Activated T-helper 1 cell treated with Interleukin-2 at 50 U/mL for 16 hours (primary cell): Measurements from ENCODE around the gene WDR74.
"Not testable (repeated sequence)": the region's sequence is repeated elsewhere in the genome, so short reads cannot be mapped to it uniquely, and the experiment has no call there.

Experiments
- DNase-seq: peaks from one replicate; pipeline ENCODE4 v3.0.0-alpha.2; 2020; ENCODE audit warnings: low read depth

The WDR74 gene

DNA sequence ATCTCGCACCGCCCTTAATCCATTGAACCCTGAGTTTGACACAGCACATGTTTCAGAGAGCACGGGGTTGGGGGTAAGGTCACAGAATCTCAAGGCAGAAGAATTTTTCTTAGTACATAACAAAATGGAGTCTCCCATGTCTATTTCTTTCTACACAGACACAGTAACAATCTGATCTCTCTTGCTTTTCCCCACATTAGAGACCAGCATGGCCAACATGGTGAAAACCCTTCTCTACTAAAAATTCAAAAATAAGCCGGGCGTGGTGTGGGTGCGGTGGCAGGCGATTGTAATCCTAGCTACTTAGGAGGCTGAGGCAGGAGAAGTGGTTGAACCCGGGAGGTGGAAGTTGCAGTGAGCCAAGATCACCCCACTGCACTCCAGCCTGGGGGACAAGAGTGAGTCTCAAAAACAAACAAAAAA is 19.9 kb upstream of the WDR74 start:
- not testable (repeated sequence) for DNase-seq

DNA sequence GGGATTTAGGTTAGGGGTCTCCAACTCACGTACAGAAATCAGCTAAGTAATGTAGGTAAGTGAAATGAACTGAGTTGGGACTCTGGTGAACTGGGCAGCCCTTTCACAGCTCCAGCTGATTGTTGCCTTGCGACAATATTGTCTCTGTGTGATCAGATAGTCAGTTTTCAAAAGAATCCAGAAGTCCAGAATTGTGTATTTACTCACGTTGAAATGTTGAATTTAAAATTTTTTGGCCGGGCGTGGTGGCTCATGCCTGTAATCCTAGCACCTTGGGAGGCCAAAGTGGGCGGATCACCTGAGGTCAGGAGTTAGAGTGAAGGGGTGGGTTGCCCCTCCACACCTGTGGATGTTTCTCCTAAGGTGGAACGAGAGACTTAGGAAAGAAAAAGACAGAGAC is 18.8 kb upstream of the WDR74 start:
- no peak for DNase-seq

DNA sequence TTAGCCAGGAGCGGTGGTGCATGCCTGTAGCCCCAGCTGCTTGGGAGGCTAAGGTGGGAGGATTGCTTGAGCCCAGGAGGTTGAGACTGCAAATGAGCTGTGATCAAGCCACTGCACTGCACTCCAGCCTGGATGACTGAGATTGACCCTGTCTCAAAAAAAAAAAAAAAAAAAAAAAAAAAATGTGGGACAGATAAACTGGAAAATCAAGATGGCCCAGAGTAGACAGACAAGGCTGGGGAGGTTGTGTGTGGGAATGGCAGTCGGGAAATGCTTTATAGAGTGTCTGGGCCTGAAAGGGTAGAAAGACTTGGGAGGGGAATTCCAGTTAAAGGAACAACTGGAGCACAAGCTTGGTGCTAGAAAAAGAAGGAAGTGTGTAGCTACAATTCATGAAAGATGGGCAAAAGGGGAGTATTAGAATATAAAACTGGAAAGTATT is 18.2 kb upstream of the WDR74 start:
- no peak for DNase-seq

DNA sequence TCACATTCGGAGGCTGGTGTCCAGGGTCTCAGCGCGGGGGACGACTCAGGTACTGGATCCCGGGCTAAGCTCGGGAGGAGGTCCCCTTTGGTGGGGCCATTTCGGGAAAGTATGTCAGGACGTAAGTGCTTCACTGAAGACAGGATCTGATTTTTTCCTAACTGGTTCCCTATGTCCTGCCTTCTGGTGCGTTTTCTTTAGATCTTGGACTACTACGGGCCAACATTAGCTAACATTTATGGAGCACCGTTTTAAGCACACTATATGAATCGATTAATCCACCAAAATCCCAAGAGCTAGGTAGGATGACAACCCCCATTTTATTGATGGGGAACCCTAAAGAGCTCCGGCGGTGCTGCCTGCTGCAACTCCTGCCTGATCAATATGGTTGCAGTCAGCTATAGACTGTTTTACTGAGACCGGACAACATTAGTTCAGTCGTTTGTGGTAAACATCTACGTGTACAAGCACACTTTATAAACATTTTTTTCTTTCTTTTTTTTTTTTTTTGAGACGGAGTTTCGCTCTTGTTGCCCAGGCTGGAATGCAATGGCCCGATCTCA is 17.0 kb upstream of the WDR74 start:
- no peak for DNase-seq

DNA sequence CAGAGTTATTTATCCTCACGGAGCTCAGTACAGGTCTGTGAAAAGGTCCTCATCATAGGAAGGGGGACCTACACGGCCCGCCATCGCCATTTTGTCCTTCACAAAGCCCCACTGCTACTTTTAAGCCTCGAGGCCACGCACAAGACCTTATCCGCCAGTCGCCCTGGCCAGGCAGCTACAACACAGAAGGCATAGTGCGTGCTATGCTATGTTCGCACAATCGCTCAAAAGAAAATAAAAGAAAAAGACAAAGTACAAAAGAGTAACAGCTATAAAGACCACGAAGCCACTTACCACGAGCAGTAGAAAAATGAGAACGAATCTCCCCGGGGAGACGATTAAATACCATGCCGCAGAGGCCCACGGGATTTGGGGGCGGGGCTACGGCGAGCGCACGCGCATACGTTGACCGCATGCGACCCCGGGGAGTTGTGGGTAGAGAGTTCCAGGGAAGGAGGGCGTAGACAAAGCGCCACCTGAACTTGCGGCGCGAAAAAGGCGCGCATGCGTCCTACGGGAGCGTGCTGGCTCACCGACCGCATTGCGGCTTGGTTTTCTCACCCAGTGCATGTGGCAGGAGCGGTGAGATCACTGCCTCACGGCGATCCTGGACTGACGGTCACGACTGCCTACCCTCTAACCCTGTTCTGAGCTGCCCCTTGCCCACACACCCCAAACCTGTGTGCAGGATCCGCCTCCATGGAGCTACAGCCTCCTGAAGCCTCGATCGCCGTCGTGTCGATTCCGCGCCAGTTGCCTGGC is 16.4 kb upstream of the WDR74 start:
- DNase-seq: peak; percentile 97

DNA sequence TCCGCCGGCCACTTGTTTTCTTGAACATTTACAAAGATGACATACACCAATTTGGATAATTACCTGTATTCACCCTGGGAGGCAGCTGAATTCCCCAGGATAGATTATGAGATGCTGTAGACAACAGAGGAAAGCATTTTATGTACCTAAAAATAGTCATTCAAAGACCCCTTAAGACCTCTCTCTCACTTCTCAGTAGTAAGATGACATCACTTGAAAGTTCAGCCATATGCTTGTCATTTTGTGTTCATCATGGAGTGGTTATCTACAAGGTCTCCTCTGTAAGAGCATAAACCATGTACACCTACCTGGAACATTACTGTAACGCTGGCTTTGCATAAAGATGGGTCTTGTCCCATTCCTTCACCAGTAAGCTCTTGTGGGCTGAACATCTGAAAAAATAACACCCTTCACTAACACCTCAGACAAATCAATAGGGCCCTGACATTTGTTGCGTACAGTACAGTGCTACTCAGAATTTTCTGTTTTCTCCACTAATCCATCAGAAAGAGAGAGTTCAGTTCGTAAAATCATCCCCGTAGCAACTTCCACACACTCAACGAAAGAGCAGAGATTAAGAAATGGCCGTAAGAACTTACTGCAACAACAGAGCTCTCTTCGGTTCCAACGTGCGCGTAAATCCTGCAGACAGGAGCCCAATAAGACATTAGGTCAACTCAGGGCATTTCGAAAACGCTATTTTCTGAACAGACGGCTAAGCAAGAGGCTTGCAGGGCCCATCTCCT is 15.6 kb upstream of the WDR74 start:
- DNase-seq: no peak

DNA sequence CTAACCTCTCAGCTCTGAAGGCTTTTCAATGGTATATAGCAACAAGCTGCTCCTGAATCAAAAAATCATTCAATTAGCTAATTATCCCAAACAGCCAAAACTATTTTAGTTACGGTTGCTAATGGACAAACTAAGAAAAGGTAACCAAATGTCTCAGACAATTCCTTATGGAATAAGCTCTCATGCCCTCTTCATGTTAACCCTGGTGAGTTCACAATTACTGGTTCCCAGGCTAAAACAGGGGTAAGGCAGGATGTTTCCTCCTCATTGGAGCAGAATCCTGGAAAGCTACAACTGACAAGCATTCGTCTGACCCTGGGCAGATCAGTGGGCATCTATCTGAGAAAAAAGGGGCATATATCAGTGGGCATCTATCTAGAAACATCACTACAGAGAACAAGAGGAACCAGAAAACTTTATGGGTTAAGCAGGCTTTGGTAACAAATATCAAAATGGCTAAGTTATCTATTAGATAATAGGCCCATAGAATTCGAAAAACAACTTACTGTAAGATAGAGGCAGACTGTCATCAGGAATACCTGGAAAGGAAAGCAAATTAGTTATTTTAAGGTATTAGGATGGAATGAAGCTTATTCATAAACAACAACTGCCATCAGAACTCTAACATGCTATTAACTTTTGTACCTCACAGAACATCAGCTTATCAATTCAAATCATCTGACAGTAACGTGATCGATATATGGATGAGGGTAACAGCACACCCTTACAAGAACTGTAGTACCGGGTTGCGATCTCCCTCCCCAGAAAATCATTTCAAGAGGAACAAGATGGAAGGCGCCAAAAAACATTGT is 14.8 kb upstream of the WDR74 start:
- DNase-seq: no peak

DNA sequence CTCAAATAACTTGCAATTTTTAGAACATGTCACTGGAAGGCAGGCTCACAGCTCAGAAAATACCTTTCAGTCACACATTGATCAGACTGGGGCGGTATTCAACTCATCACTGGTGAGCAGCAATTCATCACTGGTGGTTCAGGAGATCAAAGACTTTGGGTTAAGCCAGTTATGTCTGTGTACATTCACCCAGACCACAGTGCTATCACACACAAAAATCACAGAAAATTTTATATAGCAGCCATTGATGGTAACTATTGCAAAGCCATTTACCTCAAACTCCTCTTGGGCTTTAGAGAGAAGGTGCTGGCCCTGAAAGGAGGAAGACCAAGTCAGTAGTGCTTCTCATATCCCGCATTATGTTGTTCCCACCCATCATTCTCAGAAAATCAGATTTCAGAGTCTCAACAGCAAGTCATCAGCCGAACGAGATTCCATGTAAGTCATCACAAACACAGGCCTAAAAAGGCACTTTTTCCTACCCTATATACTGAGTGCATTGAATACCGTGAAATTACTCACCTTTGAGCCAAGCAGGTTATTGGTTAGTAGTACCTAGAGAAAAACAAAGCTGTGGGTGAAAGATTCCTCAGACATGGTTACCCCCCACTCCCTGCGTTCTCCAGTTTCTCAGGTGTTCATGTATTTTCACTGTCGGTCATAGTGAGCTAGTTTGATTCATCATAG is 14.0 kb upstream of the WDR74 start:
- no peak for DNase-seq

DNA sequence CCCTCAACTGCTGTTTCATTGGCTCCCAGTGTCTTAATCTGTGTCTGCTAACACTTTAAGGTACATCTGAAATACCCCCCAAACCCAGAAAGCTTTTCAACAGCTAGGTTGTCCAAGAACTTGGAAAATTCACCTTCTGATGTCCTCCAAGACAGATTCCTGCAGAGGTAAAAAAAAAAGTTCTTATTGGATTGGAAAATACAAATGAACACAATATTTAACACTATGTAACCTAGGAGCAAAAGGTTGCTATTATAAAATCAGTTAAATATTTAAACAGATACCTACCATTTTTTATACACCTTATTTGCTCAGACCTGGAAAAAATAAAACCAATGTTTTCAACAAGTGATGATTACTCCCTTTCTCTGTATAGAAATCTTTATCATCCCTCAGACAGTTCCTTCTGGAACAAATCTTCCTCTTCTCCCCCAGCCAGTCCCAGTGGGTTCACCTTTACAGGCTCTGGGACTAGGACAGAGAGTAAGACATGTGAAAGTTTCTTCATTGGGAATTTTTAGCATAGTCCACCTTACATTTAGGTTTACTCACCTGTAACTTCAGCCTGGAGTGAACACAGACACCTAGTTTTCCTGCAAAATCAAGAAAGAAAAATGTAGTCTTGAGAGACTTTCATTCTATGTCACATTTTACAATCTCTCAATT is 13.3 kb upstream of the WDR74 start:
- DNase-seq: no peak

DNA sequence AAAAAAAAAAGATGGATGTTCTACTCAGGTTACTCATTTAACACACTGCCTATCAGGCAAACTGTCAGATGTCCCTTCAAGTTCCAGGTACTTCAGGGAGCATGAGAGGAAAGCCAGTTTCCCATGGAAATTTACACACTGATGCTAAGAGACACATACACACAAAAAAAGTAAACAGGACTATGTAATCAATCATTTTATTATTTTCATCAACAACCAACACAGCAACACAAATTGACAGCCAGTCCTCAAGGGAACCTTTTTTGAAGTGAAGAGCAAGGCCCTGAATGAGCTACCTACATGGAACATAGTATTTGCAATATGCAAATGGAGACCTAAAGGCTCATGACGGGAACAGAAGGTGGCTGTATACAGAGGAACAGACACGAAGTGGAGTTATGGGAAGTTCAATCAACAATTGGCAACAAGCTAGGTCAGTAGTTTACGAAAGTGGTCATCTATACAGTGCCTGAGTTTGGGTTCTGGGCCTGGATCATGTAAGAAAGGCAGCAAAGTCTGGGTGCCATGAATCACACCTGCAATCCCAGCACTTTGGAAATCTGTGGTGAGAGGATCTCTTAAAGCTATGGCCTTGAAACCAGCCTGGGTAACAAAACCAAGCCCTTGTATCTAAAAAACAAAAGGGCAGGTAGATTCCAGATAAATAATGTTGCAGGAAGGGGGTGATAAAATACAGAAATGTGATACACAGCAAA is 12.6 kb upstream of the WDR74 start:
- no peak for DNase-seq

DNA sequence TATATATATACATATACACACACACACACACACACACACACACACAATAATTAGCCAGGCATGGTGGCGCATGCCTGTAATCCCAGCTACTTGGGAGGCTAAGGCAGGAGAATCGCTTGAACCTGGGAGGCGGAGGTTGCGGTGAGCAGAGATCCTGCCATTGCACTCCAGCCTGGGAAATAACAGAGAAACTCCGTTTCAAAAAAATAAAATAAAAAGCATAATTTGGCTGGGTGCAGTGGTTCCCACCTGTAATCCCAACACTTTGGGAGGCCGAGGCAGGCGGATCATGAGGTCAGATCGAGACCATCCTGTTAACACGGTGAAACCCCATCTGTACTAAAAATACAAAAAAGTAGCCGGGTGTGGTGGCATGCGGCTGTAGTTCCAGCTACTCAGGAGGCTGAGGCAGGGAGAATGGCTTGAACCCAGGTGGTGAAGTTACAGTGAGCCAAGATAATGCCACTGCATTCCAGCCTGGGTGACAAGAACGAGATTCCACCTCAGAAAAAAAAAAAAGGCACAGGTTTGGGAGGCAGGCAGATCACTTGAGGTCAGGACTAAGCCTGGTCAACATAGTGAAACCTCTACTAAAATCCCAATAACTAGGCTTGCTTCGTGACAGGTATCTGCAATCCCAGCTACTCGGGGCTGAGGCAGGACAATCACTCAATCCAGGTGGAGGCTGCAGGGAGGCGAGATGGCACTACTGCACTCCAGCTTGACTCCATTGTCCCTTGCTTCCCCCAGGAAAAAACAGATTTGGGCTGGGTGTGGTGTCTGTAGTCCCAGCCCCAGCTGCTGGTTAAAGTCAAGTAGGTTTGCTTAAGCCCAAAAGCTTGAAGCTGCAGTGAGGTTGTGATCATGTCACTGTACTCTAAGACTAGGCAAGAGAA is 11.8 kb upstream of the WDR74 start:
- DNase-seq: no peak

DNA sequence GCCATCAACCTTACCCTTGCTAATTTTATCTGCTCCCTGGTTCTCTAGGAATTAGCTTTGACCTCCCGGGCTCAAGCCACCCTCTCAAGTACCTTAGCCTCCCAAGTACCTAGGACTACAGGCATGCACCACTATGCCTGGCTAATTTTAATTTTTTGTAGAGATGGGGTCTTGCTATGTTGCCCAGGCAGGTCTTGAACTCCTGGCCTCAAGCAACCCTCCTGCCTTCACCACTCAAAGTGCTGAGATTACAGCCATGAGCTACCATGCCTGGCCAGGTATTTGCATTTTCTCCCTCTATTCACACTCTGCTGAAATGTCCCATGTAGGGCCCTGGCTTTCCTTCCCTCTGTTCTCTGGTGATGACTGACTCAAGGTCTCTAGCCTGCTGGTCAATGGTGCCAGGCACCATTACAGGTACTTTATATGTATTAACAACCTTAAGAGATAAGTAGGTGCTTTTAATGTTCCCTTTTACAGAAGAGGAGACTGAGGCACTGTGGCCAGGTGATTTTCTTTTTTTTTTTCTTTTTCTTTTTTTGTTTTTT is 8.5 kb upstream of the WDR74 start:
- DNase-seq: no peak

DNA sequence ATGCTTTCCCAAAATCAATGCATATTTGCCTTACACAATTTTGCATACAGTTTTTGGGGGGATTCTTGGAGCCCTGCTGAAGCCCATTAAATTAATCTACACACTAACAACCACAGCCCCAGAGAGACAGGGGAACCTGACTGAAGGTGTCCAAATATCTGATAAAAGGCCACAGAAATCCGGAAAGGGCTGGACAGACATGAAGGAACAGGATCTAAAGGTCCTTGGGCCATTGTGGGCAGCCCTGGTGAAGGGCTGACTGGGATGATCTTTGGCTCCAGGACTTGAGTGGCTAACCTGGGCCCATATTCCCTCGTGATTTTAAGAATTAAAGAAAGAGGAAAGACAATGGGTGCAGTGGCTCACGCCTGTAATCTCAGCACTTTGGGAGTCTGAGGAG is 6.8 kb upstream of the WDR74 start:
- no peak for DNase-seq

DNA sequence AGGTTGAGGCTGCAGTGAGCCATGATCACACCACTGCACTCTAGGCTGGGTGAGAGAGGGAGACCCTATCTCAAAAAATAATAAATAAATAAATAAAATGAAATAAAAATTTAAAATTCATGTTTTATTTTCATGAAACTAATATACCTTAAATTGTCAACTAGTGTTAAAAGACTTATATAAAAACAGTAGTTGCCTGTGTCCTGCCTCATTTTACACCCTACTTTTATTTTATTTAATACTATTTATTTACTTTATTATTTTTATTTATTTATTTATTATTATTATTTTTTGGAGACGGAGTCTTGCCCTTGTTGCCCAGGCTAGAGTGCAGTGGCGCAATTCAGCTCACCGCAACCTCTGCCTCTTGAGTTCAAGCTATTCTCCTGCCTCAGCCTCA is 4.8 kb upstream of the WDR74 start:
- no peak for DNase-seq

DNA sequence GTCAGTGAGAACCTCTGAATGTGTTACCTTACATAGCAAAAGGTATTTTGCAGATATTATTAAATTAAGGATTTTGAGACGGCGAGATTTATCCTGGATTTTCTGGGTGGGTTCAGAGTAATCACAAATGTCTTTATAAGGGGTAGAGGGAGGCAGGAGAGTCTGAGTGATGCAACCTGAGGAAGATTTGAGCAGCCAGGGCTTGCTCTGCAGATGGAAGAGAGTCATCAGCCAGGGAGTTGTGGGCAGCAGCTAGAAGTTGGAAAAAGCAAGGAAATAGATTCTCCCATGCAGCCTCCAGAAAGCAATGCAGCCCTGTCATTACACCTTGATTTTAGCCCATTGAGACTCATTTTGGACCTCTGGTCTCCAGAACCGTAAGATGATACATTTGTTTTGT is 4.1 kb upstream of the WDR74 start:
- DNase-seq: no peak

DNA sequence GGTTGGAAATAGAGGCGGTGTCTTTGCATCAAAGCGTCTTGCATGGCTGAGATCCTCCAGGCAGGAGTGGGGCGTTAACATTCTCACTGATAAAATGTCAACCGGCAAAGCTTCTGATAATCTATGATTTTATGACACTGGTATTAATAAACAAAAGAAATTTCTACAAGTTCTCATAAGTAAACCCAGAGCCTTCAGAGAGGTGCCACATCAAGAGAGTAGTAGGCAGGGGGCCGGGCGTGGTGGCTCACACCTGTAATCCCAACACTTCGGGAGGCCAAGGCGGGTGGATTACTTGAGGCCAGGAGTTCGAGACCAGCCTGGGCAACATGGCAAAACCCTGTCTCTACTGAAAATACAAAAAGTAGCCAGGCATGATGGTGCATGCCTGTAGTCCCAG is 3.5 kb upstream of the WDR74 start:
- not testable (repeated sequence) for DNase-seq

DNA sequence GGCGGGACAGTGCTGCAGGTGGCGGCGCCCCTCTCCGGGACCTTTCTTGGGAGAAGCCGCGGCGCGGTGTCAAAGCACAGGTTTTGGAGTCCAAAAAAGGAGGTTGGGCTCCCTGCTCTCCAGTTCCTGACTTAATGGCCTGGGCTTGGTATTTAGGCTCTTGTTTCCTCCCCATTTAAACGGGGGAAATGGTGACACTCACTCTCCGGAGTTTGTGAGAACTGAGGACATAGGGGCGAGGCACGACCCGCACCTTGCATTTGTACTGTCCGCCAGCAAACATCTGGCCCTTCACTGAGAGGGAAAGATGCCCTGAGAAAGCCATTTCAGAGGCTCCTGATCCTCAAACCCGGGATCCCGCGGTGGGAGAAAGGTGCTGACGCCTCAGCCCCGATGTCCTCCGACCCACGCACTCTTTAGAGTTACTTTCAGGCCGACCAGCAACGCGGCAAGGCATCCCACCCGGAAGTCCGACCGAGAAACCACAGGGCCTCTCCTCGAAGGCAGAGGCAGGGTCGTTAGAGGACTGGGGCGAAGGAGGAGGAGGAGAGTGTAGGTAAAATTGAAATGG is 2.9 kb upstream of the WDR74 start:
- DNase-seq: no peak

DNA sequence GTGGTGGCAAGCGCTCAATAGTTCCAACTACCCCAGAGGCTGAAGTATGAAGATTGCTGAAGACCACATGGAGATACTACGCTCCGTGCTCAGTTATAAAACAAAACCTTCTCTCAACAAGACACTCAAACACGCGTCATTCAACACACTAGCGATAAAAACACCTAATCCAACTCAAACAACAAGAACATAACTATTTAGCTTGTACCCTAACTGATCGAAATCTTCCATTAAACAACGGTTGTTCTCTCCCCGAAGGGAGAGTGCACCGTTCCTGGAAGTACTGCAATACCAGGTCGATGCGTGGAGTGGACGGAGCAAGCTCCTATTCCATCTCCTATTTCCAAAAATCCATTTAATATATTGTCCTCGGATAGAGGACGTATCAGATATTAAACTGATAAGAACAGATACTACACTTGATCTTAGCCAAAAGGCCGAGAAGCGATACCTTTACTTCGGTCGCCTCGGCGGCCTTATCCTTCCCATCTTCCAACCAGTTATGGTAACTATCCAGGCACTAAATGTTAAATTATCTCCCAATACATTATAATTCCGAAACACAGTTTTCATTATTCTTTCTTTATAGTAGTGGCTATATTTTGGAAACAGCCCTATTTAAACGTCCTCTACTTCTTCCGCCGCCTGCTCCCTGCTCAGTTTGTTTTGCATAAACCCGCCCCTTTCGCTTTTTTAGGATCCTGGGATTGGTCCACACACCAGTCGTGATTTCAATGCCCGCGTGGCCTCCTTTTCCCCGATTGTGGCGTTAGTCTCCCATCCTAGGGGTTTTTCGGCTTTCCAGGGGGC is 2.2 kb upstream of the WDR74 start:
- peak; percentile 64 for DNase-seq
